ENCODE results near the gene FCHSD2.

The FCHSD2 gene

DNA sequence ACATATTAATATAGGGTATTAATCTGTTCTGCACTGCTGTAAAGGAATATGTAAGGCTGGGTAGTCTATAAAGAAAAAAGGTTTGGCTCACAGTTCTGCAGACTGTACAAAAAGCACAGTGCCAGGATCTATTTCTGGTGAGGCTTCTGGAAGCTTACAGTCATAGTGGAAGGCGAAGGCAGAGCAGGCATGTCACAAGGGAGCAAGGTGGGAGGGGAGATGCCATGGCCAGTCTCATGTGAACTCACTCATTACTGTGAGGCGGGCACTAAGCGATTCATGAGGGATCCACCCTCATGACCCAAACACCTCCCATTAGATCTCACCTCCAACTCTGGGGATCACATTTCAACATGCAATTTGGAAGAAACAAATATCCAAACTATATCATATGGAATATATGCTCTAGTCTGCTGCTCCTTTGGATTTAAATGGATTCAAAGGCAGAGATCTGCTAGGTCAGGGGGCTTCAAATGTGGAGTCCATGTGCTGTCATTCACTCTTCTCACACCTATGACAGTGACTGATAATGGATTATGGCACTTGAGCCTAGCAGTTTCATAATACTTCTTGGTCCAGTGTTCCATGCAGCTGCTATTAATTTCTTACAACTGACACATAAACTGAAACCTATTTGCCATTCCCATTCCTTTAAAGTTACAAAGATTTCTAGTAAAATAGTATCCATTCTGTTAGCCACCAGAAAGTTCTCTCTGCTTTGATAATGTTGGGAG, 182.0 kb downstream of the FCHSD2 start:
- Histone ChIP-seq H3K27ac (ENCODE audit: insufficient read depth in 1 of 2, low read depth in 1 of 2, low read length in 2 of 2, poor library complexity in 1 of 2, severe bottlenecking in 2 of 2) (no peak overlapping the region), H3K4me1 (ENCODE audit: control extremely low read depth in 1 of 4, control insufficient read depth in 4 of 4, insufficient read depth in 4 of 4, low read length in 3 of 4) (peaks cover 0 to 4% (median 0%) of the 10 kb centered on the region in 4 experiments), H3K9me3 (ENCODE audit: control extremely low read depth in 1 of 5, control insufficient read depth in 4 of 5, insufficient read depth in 2 of 5, low read depth in 1 of 5, low read length in 4 of 5) (peaks cover 0 to 3% (median 0%) of the 10 kb centered on the region in 5 experiments), H3K27me3 (replicated peaks in 2 of 5; ENCODE audit: control insufficient read depth in 4 of 5, insufficient read depth in 5 of 5, low read length in 4 of 5) (no peaks in the 10 kb centered on the region), H3K4me3 (ENCODE audit: control insufficient read depth in 1 of 7, extremely low read depth in 1 of 7, insufficient read depth in 4 of 7, low read depth in 2 of 7, low read length in 6 of 7) (no peak overlapping the region), H3K36me3 (ENCODE audit: control insufficient read depth in 4 of 4, insufficient read depth in 4 of 4, low read length in 3 of 4) (peaks cover 11 to 24% (median 13%) of the 10 kb centered on the region in 4 experiments)
- DNase-seq, result no peak
- WGBS (ENCODE audit: insufficient coverage), result 100% methylated on average over 1 of the region's 3 CpGs
- CTCF ChIA-PET, result no interaction called here
- POLR2A ChIA-PET, result no interaction called here

DNA sequence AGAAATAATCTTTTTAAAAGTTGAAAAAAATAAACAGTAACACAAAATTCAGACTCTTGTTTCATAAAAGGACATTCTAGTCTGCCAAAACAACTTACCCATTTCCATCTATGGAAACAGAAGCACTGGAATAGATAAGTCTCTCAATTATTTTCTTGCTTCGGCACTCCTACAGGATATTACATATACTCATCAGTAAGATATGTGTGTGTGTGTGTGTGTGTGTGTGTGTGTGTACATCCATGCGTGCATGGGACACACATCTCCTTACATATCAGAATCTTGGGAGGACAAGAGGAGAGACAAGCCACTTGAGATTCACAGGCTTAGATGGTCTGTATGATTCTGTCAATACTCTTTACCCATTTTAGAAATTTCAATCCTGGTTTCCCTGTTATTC, 183.3 kb downstream of the FCHSD2 start:
- ChIA-PET CTCF (no interaction called here), POLR2A (no interaction called here)
- Histone ChIP-seq H3K27ac (ENCODE audit: insufficient read depth in 1 of 2, low read depth in 1 of 2, low read length in 2 of 2, poor library complexity in 1 of 2, severe bottlenecking in 2 of 2) (no peak overlapping the region), H3K4me1 (ENCODE audit: control extremely low read depth in 1 of 4, control insufficient read depth in 4 of 4, insufficient read depth in 4 of 4, low read length in 3 of 4) (peaks cover 0 to 4% (median 0%) of the 10 kb centered on the region in 4 experiments), H3K9me3 (ENCODE audit: control extremely low read depth in 1 of 5, control insufficient read depth in 4 of 5, insufficient read depth in 2 of 5, low read depth in 1 of 5, low read length in 4 of 5) (peaks cover 0 to 3% (median 0%) of the 10 kb centered on the region in 5 experiments), H3K36me3 (ENCODE audit: control insufficient read depth in 4 of 4, insufficient read depth in 4 of 4, low read length in 3 of 4) (peaks cover 11 to 22% (median 13%) of the 10 kb centered on the region in 4 experiments), H3K4me3 (ENCODE audit: control insufficient read depth in 1 of 7, extremely low read depth in 1 of 7, insufficient read depth in 4 of 7, low read depth in 2 of 7, low read length in 6 of 7) (no peak overlapping the region), H3K27me3 (replicated peaks in 2 of 5; ENCODE audit: control insufficient read depth in 4 of 5, insufficient read depth in 5 of 5, low read length in 4 of 5) (no peaks in the 10 kb centered on the region)
- no peak for DNase-seq
- whole genome bisulfite sequencing (ENCODE audit: insufficient coverage), result no CpG with 5 or more reads among the region's 2 CpGs

DNA sequence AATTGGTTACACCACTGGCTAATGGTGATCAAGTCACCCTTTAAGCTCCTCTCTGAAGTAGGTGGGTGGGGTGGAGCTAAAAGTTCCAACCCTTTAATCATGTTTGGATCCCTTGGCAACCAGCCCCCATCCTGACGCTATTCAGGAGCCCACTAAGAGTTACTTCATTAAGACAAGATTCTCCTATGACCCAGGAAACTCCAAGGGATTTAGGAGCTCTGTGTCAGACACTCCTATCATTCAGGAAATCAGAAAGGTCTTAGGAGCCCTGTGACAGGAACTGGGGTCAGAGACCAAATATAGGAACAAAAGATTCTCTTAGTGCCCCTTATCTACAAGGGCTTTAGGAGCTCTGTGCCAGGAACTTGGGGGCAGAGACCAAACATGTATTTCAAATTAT, 186.7 kb downstream of the FCHSD2 start:
- Histone ChIP-seq H3K36me3 (ENCODE audit: control insufficient read depth in 4 of 4, insufficient read depth in 4 of 4, low read length in 3 of 4) (peaks cover 7 to 14% (median 11%) of the 10 kb centered on the region in 4 experiments), H3K4me3 (ENCODE audit: control insufficient read depth in 1 of 7, extremely low read depth in 1 of 7, insufficient read depth in 4 of 7, low read depth in 2 of 7, low read length in 6 of 7) (no peak overlapping the region), H3K27ac (ENCODE audit: insufficient read depth in 1 of 2, low read depth in 1 of 2, low read length in 2 of 2, poor library complexity in 1 of 2, severe bottlenecking in 2 of 2) (no peak overlapping the region), H3K27me3 (replicated peaks in 2 of 5; ENCODE audit: control insufficient read depth in 4 of 5, insufficient read depth in 5 of 5, low read length in 4 of 5) (no peaks in the 10 kb centered on the region), H3K9me3 (ENCODE audit: control extremely low read depth in 1 of 5, control insufficient read depth in 4 of 5, insufficient read depth in 2 of 5, low read depth in 1 of 5, low read length in 4 of 5) (peaks cover 0 to 3% (median 0%) of the 10 kb centered on the region in 5 experiments), H3K4me1 (ENCODE audit: control extremely low read depth in 1 of 4, control insufficient read depth in 4 of 4, insufficient read depth in 4 of 4, low read length in 3 of 4) (peaks cover 0 to 4% (median 0%) of the 10 kb centered on the region in 4 experiments)
- DNase-seq, result no peak
- 80% methylated on average over 1 of the region's 1 CpG for WGBS (ENCODE audit: insufficient coverage)
- POLR2A ChIA-PET, result no interaction called here
- CTCF ChIA-PET, result interaction anchor here (0.5 to 1.0 kb wide), 2 partner anchors 27 to 33 kb away, joined by 3 read pairs; no protein-coding TSS in a partner anchor

- H3K4me3 ChIP-seq (ENCODE audit: control insufficient read depth in 1 of 7, extremely low read depth in 1 of 7, insufficient read depth in 4 of 7, low read depth in 2 of 7, low read length in 6 of 7), result no peak overlapping the region
- H3K27me3 ChIP-seq (replicated peaks in 2 of 5; ENCODE audit: control insufficient read depth in 4 of 5, insufficient read depth in 5 of 5, low read length in 4 of 5), result no peaks in the 10 kb centered on the region
- no peak overlapping the region for H3K27ac ChIP-seq (ENCODE audit: insufficient read depth in 1 of 2, low read depth in 1 of 2, low read length in 2 of 2, poor library complexity in 1 of 2, severe bottlenecking in 2 of 2)
- POLR2A ChIA-PET, result no interaction called here
- CTCF ChIA-PET, result interaction anchor here (1.0 kb wide), 1 partner anchor 28 kb away, joined by 3 read pairs; no protein-coding TSS in a partner anchor
- H3K4me1 ChIP-seq (ENCODE audit: control extremely low read depth in 1 of 4, control insufficient read depth in 4 of 4, insufficient read depth in 4 of 4, low read length in 3 of 4), result peaks cover 0 to 4% (median 0%) of the 10 kb centered on the region in 4 experiments
- no peak for DNase-seq
- no CpG with 5 or more reads among the region's 3 CpGs for WGBS (ENCODE audit: insufficient coverage)
- peaks cover 5 to 13% (median 7%) of the 10 kb centered on the region in 4 experiments for H3K36me3 ChIP-seq (ENCODE audit: control insufficient read depth in 4 of 4, insufficient read depth in 4 of 4, low read length in 3 of 4)
- H3K9me3 ChIP-seq (ENCODE audit: control extremely low read depth in 1 of 5, control insufficient read depth in 4 of 5, insufficient read depth in 2 of 5, low read depth in 1 of 5, low read length in 4 of 5), result peaks cover 0 to 3% (median 0%) of the 10 kb centered on the region in 5 experiments
Measured at GRCh38 chr11:72954860-72955259, 187.3 kb downstream of the FCHSD2 start.

DNA sequence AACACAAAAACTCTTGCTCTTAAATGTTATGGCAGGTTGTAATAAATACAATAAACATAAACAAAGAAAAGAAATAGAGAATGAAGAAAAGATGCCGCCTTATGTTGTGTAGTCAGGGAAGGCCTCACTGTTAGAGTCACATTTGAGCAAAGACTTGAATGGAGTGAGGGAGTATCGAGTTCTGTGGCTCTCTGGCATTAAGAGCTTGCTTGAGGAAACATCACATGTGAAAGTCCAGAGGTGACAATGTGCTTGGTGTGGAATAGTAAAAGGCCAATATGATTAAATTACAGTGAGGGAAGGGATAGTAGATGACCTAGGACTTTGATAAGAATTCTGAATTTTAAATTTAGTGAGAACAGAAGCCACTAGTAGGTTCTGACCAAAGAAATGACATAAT, 188.5 kb downstream of the FCHSD2 start:
- POLR2A ChIA-PET, result no interaction called here
- peaks cover 0 to 4% (median 0%) of the 10 kb centered on the region in 4 experiments for H3K4me1 ChIP-seq (ENCODE audit: control extremely low read depth in 1 of 4, control insufficient read depth in 4 of 4, insufficient read depth in 4 of 4, low read length in 3 of 4)
- no peak overlapping the region for H3K27ac ChIP-seq (ENCODE audit: insufficient read depth in 1 of 2, low read depth in 1 of 2, low read length in 2 of 2, poor library complexity in 1 of 2, severe bottlenecking in 2 of 2)
- H3K9me3 ChIP-seq (ENCODE audit: control extremely low read depth in 1 of 5, control insufficient read depth in 4 of 5, insufficient read depth in 2 of 5, low read depth in 1 of 5, low read length in 4 of 5), result peaks cover 0 to 3% (median 0%) of the 10 kb centered on the region in 5 experiments
- DNase-seq, result no peak
- no peaks in the 10 kb centered on the region for H3K27me3 ChIP-seq (replicated peaks in 2 of 5; ENCODE audit: control insufficient read depth in 4 of 5, insufficient read depth in 5 of 5, low read length in 4 of 5)
- CTCF ChIA-PET, result no interaction called here
- WGBS (ENCODE audit: insufficient coverage), result 100% methylated on average over 1 of the region's 2 CpGs
- H3K36me3 ChIP-seq (ENCODE audit: control insufficient read depth in 4 of 4, insufficient read depth in 4 of 4, low read length in 3 of 4), result peaks cover 4 to 9% (median 6%) of the 10 kb centered on the region in 4 experiments
- no peak overlapping the region for H3K4me3 ChIP-seq (ENCODE audit: control insufficient read depth in 1 of 7, extremely low read depth in 1 of 7, insufficient read depth in 4 of 7, low read depth in 2 of 7, low read length in 6 of 7)

DNA sequence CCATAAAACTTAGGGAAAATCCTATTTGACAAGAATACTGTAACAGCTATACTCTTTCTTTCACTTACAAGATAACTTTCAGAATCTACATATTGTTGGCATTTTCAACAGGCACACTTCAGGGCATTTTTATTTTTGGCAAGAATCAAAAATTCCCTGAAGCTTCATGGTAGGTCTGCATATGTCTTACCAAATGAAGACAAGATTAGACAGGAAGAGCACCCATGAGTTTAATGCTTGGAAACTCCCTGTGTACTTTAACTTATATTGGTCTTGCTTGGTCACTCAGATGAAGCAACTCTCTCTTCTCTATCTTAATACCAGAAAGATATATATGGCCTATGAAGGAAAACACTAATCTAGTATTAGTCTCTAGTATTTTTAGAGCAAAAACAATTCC, 190.2 kb downstream of the FCHSD2 start:
- Histone ChIP-seq H3K4me3 (ENCODE audit: control insufficient read depth in 1 of 7, extremely low read depth in 1 of 7, insufficient read depth in 4 of 7, low read depth in 2 of 7, low read length in 6 of 7) (no peak overlapping the region), H3K9me3 (ENCODE audit: control extremely low read depth in 1 of 5, control insufficient read depth in 4 of 5, insufficient read depth in 2 of 5, low read depth in 1 of 5, low read length in 4 of 5) (peaks cover 0 to 2% (median 0%) of the 10 kb centered on the region in 5 experiments), H3K27me3 (replicated peaks in 2 of 5; ENCODE audit: control insufficient read depth in 4 of 5, insufficient read depth in 5 of 5, low read length in 4 of 5) (no peaks in the 10 kb centered on the region), H3K27ac (ENCODE audit: insufficient read depth in 1 of 2, low read depth in 1 of 2, low read length in 2 of 2, poor library complexity in 1 of 2, severe bottlenecking in 2 of 2) (no peak overlapping the region), H3K4me1 (ENCODE audit: control extremely low read depth in 1 of 4, control insufficient read depth in 4 of 4, insufficient read depth in 4 of 4, low read length in 3 of 4) (peaks cover 0 to 4% (median 0%) of the 10 kb centered on the region in 4 experiments), H3K36me3 (ENCODE audit: control insufficient read depth in 4 of 4, insufficient read depth in 4 of 4, low read length in 3 of 4) (peaks cover under 1 to 3% (median 3%) of the 10 kb centered on the region in 4 experiments)
- ChIA-PET POLR2A (no interaction called here), CTCF (interaction anchor here (1.3 to 1.8 kb wide), 3 partner anchors 9 to 215 kb away, joined by 3 to 4 read pairs (median 3); no protein-coding TSS in a partner anchor)
- peak in 1 of 3 donors; percentile 19 for DNase-seq

- DNase-seq, result peak in 2 of 3 donors; percentile 48 to 69
- POLR2A ChIA-PET, result no interaction called here
- CTCF ChIA-PET, result interaction anchor here (1.4 to 1.8 kb wide), 3 partner anchors 13 to 216 kb away, joined by 3 read pairs; no protein-coding TSS in a partner anchor
- Histone ChIP-seq H3K36me3 (ENCODE audit: control insufficient read depth in 4 of 4, insufficient read depth in 4 of 4, low read length in 3 of 4) (peaks cover 3 to 6% (median 3%) of the 10 kb centered on the region in 4 experiments), H3K9me3 (ENCODE audit: control extremely low read depth in 1 of 5, control insufficient read depth in 4 of 5, insufficient read depth in 2 of 5, low read depth in 1 of 5, low read length in 4 of 5) (peaks cover 0 to 2% (median 0%) of the 10 kb centered on the region in 5 experiments), H3K4me3 (ENCODE audit: control insufficient read depth in 1 of 7, extremely low read depth in 1 of 7, insufficient read depth in 4 of 7, low read depth in 2 of 7, low read length in 6 of 7) (no peak overlapping the region), H3K27me3 (replicated peaks in 2 of 5; ENCODE audit: control insufficient read depth in 4 of 5, insufficient read depth in 5 of 5, low read length in 4 of 5) (no peaks in the 10 kb centered on the region), H3K4me1 (ENCODE audit: control extremely low read depth in 1 of 4, control insufficient read depth in 4 of 4, insufficient read depth in 4 of 4, low read length in 3 of 4) (peaks cover 0 to 4% (median 0%) of the 10 kb centered on the region in 4 experiments), H3K27ac (ENCODE audit: insufficient read depth in 1 of 2, low read depth in 1 of 2, low read length in 2 of 2, poor library complexity in 1 of 2, severe bottlenecking in 2 of 2) (no peak overlapping the region)
- no CpG with 5 or more reads among the region's 4 CpGs for WGBS (ENCODE audit: insufficient coverage)
Measured at GRCh38 chr11:72951193-72951592, 190.9 kb downstream of the FCHSD2 start.

Measured in common myeloid progenitor, CD34-positive (primary cell).